HEK293 (cell line): ENCODE data around the gene NR3C2.

Experiments
- CTCF ChIA-PET: fragments of 350-600 bp; formaldehyde crosslinking; extraction: SDS; loops from one replicate; lab custom pipeline; 2021; ENCODE audit warnings: antibody characterized with exemption; lab: Yijun Ruan, JAX
- POLR2A ChIA-PET: fragments of 300-600 bp; formaldehyde crosslinking; extraction: SDS; loops from one replicate; lab custom pipeline; 2020; ENCODE audit warnings: antibody characterized with exemption, inconsistent platforms; lab: Yijun Ruan, JAX
- H3K27ac ChIP-seq: fragments of 200-500 bp; sonication (Bioruptor generic); 2 replicates; pipeline ENCODE4 v1.5.1; 2014; ENCODE audit warnings: low read depth, low read length, control low read depth, inconsistent platforms; ENCODE audit errors: extremely low read depth
- H3K36me3 ChIP-seq, 2 experiments: fragments of 200-500 bp in 1 of 2; sonication (Bioruptor generic) in 1 of 2; 1 replicate in 1 of 2; 2 replicates in 1 of 2; pipeline ENCODE4 v1.5.1; 2014 to 2017; ENCODE audit warnings: inconsistent platforms in 2 of 2, low read length in 2 of 2; ENCODE audit not compliant: control insufficient read depth in 2 of 2, insufficient read depth in 1 of 2
- H3K4me1 ChIP-seq: fragments of 200-500 bp; sonication (Bioruptor generic); 2 replicates; pipeline ENCODE4 v1.5.1; 2014; ENCODE audit warnings: mild to moderate bottlenecking, low read length, inconsistent platforms; ENCODE audit not compliant: control insufficient read depth, insufficient read depth
- H3K4me3 ChIP-seq: 2 replicates; pipeline ENCODE4 v1.5.1; 2011; ENCODE audit warnings: low read depth, mild to moderate bottlenecking, control low read depth, low read length, moderate library complexity
- H3K9me3 ChIP-seq: fragments of 200-500 bp; sonication (Bioruptor generic); 2 replicates; pipeline ENCODE4 v1.5.1; 2014; ENCODE audit warnings: low read depth, low read length, inconsistent platforms; ENCODE audit not compliant: control insufficient read depth, insufficient read depth
- HOXC10 ChIP-seq: sonication (generic); formaldehyde crosslinking; IDR thresholded peaks from 2 replicates; pipeline ENCODE4 v1.8.1; 2023; ENCODE audit warnings: mild to moderate bottlenecking, missing genetic modification reagents
- KLF10 ChIP-seq: fragments of 450-650 bp; IDR thresholded peaks from 2 replicates; pipeline ENCODE4 v1.5.1; 2018; ENCODE audit warnings: missing biosample characterization, mild to moderate bottlenecking, missing genetic modification characterization
- KLF16 ChIP-seq: fragments of 450-650 bp; formaldehyde crosslinking; IDR thresholded peaks from 2 replicates; pipeline ENCODE4 v1.5.1; 2017; ENCODE audit warnings: missing biosample characterization, missing genetic modification characterization
- SCRT1 ChIP-seq: fragments of 450-650 bp; formaldehyde crosslinking; IDR thresholded peaks from 2 replicates; pipeline ENCODE4 v1.5.1; 2016; ENCODE audit warnings: missing biosample characterization, missing genetic modification characterization, borderline replicate concordance
- WT1 ChIP-seq: fragments of 450-650 bp; formaldehyde crosslinking; IDR thresholded peaks from 2 replicates; pipeline ENCODE4 v1.5.1; 2016; ENCODE audit warnings: missing biosample characterization, missing genetic modification characterization
- ZBTB21 ChIP-seq: fragments of 450-650 bp; formaldehyde crosslinking; IDR thresholded peaks from 2 replicates; pipeline ENCODE4 v1.5.1; 2017; ENCODE audit warnings: missing biosample characterization, missing genetic modification characterization
- ZBTB8A ChIP-seq: fragments of 450-650 bp; formaldehyde crosslinking; IDR thresholded peaks from 2 replicates; pipeline ENCODE4 v1.5.1; 2016; ENCODE audit warnings: missing biosample characterization, missing genetic modification characterization
- ZFP37 ChIP-seq: fragments of 450-650 bp; formaldehyde crosslinking; IDR thresholded peaks from 2 replicates; pipeline ENCODE4 v1.5.1; 2016; ENCODE audit warnings: missing biosample characterization, missing genetic modification characterization
- ZFP41 ChIP-seq: fragments of 450-650 bp; formaldehyde crosslinking; IDR thresholded peaks from 2 replicates; pipeline ENCODE4 v1.5.1; 2016; ENCODE audit warnings: missing biosample characterization, missing genetic modification characterization, borderline replicate concordance
- ZNF169 ChIP-seq: fragments of 450-650 bp; formaldehyde crosslinking; IDR thresholded peaks from 2 replicates; pipeline ENCODE4 v1.5.1; 2016; ENCODE audit warnings: missing biosample characterization, missing genetic modification characterization
- ZNF19 ChIP-seq: fragments of 450-650 bp; formaldehyde crosslinking; IDR thresholded peaks from 2 replicates; pipeline ENCODE4; 2016; ENCODE audit warnings: missing biosample characterization, missing genetic modification characterization, low read depth
- ZNF2 ChIP-seq: fragments of 450-650 bp; formaldehyde crosslinking; IDR thresholded peaks from 2 replicates; pipeline ENCODE4 v1.5.1; 2016; ENCODE audit warnings: missing biosample characterization, missing genetic modification characterization
- ZNF223 ChIP-seq: fragments of 450-650 bp; formaldehyde crosslinking; IDR thresholded peaks from 2 replicates; pipeline ENCODE4 v1.5.1; 2016; ENCODE audit warnings: missing biosample characterization, missing genetic modification characterization
- ZNF292 ChIP-seq: fragments of 450-650 bp; formaldehyde crosslinking; IDR thresholded peaks from 2 replicates; pipeline ENCODE4 v1.5.1; 2016; ENCODE audit warnings: low read depth, missing biosample characterization, missing genetic modification characterization, borderline replicate concordance
- ZNF311 ChIP-seq: fragments of 450-650 bp; formaldehyde crosslinking; IDR thresholded peaks from 2 replicates; pipeline ENCODE4 v1.5.1; 2017; ENCODE audit warnings: missing biosample characterization, missing genetic modification characterization, borderline replicate concordance
- ZNF521 ChIP-seq: fragments of 450-650 bp; formaldehyde crosslinking; IDR thresholded peaks from 2 replicates; pipeline ENCODE4 v1.5.1; 2017; ENCODE audit warnings: missing biosample characterization, mild to moderate bottlenecking, missing genetic modification characterization
- ZNF529 ChIP-seq: fragments of 450-650 bp; formaldehyde crosslinking; IDR thresholded peaks from 2 replicates; pipeline ENCODE4 v1.5.1; 2017; ENCODE audit warnings: missing genetic modification characterization, missing biosample characterization; ENCODE audit not compliant: insufficient replicate concordance
- ZNF558 ChIP-seq: fragments of 450-650 bp; formaldehyde crosslinking; IDR thresholded peaks from 2 replicates; pipeline ENCODE4 v1.5.1; 2016; ENCODE audit warnings: missing biosample characterization, missing genetic modification characterization
- ZNF560 ChIP-seq: fragments of 450-650 bp; formaldehyde crosslinking; IDR thresholded peaks from 2 replicates; pipeline ENCODE4 v1.5.1; 2017; ENCODE audit warnings: missing biosample characterization, missing genetic modification characterization, borderline replicate concordance
- ZNF585B ChIP-seq: fragments of 450-650 bp; formaldehyde crosslinking; IDR thresholded peaks from 2 replicates; pipeline ENCODE4 v1.5.1; 2016; ENCODE audit warnings: missing biosample characterization, missing genetic modification characterization
- ZNF654 ChIP-seq: fragments of 450-650 bp; formaldehyde crosslinking; IDR thresholded peaks from 2 replicates; pipeline ENCODE4 v1.5.1; 2016; ENCODE audit warnings: low read depth, missing biosample characterization, missing genetic modification characterization
- ZNF677 ChIP-seq: fragments of 450-650 bp; IDR thresholded peaks from 2 replicates; pipeline ENCODE4 v1.5.0; 2018; ENCODE audit warnings: missing biosample characterization, mild to moderate bottlenecking, missing genetic modification characterization, moderate library complexity
- ZNF791 ChIP-seq: fragments of 450-650 bp; formaldehyde crosslinking; IDR thresholded peaks from 2 replicates; pipeline ENCODE4 v1.5.1; 2016; ENCODE audit warnings: missing biosample characterization, missing genetic modification characterization
- ZSCAN23 ChIP-seq: fragments of 450-650 bp; formaldehyde crosslinking; IDR thresholded peaks from 2 replicates; pipeline ENCODE4 v1.5.1; 2016; ENCODE audit warnings: missing biosample characterization, missing genetic modification characterization
- TF ChIP-seq, protein P1 (sequence below): fragments of 450-650 bp; formaldehyde crosslinking; IDR thresholded peaks from 2 replicates; pipeline ENCODE4 v1.5.1; 2017; ENCODE audit warnings: missing biosample characterization, missing genetic modification characterization
- TF ChIP-seq, protein P2 (sequence below): fragments of 450-650 bp; formaldehyde crosslinking; IDR thresholded peaks from 2 replicates; pipeline ENCODE4 v1.5.1; 2016; ENCODE audit warnings: missing biosample characterization, missing genetic modification characterization
- TF ChIP-seq, protein P3 (sequence below): fragments of 450-650 bp; formaldehyde crosslinking; IDR thresholded peaks from 2 replicates; pipeline ENCODE4 v1.5.1; 2016; ENCODE audit warnings: missing biosample characterization, missing genetic modification characterization
- TF ChIP-seq, protein P4 (sequence below): fragments of 450-650 bp; formaldehyde crosslinking; IDR thresholded peaks from 2 replicates; pipeline ENCODE4 v1.5.1; 2016; ENCODE audit warnings: missing biosample characterization, missing genetic modification characterization
- TF ChIP-seq, protein P5 (sequence below): fragments of 450-650 bp; formaldehyde crosslinking; IDR thresholded peaks from 2 replicates; pipeline ENCODE4 v1.5.1; 2016; ENCODE audit warnings: missing biosample characterization, missing genetic modification characterization
- TF ChIP-seq, protein P6 (sequence below): fragments of 450-650 bp; formaldehyde crosslinking; IDR thresholded peaks from 2 replicates; pipeline ENCODE4; 2016; ENCODE audit warnings: missing biosample characterization, missing genetic modification characterization

The NR3C2 gene

DNA sequence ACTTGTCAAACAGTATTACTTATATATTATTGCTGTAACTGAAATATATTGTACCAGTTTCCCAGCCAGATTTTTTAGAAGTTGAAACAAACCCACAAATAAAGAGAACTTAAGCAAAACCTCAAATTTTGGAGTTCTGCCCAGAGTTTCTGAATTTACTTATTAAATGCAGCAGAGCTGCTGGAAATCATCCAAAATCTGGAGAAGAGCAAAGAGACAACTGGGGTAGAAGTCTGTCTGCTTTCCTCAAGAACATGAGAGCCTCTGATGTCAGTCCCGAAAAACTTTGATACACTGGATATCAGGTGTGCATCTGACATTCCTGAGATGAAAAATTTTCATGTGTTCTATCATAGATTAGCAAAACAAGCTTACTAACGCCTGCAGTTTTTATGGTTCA, 325.9 kb downstream of the NR3C2 start (continued):
- TF ChIP-seq, protein P1, sequence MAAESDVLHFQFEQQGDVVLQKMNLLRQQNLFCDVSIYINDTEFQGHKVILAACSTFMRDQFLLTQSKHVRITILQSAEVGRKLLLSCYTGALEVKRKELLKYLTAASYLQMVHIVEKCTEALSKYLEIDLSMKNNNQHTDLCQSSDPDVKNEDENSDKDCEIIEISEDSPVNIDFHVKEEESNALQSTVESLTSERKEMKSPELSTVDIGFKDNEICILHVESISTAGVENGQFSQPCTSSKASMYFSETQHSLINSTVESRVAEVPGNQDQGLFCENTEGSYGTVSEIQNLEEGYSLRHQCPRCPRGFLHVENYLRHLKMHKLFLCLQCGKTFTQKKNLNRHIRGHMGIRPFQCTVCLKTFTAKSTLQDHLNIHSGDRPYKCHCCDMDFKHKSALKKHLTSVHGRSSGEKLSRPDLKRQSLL (tag by site-specific recombination) = no peak
- TF ChIP-seq ZNF2 (tag by site-specific recombination) = no peak
- no peak for TF ChIP-seq ZFP41 (tag by site-specific recombination)
- no peak for TF ChIP-seq ZNF529 (tag by site-specific recombination)
- TF ChIP-seq ZNF560 (tag by site-specific recombination) = no peak
- TF ChIP-seq HOXC10 = no peak
- no peak for TF ChIP-seq ZNF292 (tag by site-specific recombination)
- TF ChIP-seq KLF16 (tag by site-specific recombination) = no peak
- no peak for TF ChIP-seq ZSCAN23 (tag by site-specific recombination)
- TF ChIP-seq ZNF791 = no peak
- TF ChIP-seq SCRT1 = no peak

DNA sequence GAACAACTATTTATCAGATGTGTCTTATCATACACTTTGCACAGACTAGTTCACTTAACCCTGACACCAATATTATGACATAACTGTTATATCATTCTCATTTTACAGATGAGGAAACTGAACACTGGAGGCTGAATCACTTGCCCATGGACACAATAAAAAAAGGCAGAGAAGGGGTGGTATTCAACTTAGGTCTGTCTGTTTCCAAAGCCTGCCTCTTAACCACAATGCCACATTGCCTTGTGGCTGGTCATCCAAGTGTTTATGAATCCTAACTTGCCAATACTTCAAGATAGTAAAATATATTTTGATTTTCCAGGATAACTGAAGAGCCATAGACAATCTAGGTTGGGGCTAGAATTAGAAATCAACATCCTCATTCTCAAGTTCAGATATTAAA, 327.8 kb downstream of the NR3C2 start:
- TF ChIP-seq, protein P2, sequence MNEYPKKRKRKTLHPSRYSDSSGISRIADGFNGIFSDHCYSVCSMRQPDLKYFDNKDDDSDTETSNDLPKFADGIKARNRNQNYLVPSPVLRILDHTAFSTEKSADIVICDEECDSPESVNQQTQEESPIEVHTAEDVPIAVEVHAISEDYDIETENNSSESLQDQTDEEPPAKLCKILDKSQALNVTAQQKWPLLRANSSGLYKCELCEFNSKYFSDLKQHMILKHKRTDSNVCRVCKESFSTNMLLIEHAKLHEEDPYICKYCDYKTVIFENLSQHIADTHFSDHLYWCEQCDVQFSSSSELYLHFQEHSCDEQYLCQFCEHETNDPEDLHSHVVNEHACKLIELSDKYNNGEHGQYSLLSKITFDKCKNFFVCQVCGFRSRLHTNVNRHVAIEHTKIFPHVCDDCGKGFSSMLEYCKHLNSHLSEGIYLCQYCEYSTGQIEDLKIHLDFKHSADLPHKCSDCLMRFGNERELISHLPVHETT = no peak
- TF ChIP-seq ZFP37 (tag by site-specific recombination) = no peak
- TF ChIP-seq KLF10 (tag by site-specific recombination) = no peak
- no peak for TF ChIP-seq ZNF585B (tag by site-specific recombination)
- TF ChIP-seq, protein P3, sequence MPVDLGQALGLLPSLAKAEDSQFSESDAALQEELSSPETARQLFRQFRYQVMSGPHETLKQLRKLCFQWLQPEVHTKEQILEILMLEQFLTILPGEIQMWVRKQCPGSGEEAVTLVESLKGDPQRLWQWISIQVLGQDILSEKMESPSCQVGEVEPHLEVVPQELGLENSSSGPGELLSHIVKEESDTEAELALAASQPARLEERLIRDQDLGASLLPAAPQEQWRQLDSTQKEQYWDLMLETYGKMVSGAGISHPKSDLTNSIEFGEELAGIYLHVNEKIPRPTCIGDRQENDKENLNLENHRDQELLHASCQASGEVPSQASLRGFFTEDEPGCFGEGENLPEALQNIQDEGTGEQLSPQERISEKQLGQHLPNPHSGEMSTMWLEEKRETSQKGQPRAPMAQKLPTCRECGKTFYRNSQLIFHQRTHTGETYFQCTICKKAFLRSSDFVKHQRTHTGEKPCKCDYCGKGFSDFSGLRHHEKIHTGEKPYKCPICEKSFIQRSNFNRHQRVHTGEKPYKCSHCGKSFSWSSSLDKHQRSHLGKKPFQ = no peak
- TF ChIP-seq ZNF521 (tag by site-specific recombination) = no peak
- no peak for TF ChIP-seq ZNF677
- no peak for TF ChIP-seq ZNF654 (tag by site-specific recombination)
- no peak for TF ChIP-seq ZNF311
- TF ChIP-seq ZNF19 (tag by site-specific recombination) = no peak
- TF ChIP-seq, protein P4, sequence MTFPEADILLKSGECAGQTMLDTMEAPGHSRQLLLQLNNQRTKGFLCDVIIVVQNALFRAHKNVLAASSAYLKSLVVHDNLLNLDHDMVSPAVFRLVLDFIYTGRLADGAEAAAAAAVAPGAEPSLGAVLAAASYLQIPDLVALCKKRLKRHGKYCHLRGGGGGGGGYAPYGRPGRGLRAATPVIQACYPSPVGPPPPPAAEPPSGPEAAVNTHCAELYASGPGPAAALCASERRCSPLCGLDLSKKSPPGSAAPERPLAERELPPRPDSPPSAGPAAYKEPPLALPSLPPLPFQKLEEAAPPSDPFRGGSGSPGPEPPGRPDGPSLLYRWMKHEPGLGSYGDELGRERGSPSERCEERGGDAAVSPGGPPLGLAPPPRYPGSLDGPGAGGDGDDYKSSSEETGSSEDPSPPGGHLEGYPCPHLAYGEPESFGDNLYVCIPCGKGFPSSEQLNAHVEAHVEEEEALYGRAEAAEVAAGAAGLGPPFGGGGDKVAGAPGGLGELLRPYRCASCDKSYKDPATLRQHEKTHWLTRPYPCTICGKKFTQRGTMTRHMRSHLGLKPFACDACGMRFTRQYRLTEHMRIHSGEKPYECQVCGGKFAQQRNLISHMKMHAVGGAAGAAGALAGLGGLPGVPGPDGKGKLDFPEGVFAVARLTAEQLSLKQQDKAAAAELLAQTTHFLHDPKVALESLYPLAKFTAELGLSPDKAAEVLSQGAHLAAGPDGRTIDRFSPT (tag by site-specific recombination) = no peak
- TF ChIP-seq, protein P5, sequence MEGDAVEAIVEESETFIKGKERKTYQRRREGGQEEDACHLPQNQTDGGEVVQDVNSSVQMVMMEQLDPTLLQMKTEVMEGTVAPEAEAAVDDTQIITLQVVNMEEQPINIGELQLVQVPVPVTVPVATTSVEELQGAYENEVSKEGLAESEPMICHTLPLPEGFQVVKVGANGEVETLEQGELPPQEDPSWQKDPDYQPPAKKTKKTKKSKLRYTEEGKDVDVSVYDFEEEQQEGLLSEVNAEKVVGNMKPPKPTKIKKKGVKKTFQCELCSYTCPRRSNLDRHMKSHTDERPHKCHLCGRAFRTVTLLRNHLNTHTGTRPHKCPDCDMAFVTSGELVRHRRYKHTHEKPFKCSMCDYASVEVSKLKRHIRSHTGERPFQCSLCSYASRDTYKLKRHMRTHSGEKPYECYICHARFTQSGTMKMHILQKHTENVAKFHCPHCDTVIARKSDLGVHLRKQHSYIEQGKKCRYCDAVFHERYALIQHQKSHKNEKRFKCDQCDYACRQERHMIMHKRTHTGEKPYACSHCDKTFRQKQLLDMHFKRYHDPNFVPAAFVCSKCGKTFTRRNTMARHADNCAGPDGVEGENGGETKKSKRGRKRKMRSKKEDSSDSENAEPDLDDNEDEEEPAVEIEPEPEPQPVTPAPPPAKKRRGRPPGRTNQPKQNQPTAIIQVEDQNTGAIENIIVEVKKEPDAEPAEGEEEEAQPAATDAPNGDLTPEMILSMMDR = no peak
- TF ChIP-seq ZNF223 (tag by site-specific recombination) = no peak
- TF ChIP-seq WT1 (tag by site-specific recombination) = no peak
- TF ChIP-seq ZNF558 (tag by site-specific recombination) = no peak
- TF ChIP-seq ZNF169 = no peak
- TF ChIP-seq ZBTB8A (tag by site-specific recombination) = no peak
- TF ChIP-seq, protein P6, sequence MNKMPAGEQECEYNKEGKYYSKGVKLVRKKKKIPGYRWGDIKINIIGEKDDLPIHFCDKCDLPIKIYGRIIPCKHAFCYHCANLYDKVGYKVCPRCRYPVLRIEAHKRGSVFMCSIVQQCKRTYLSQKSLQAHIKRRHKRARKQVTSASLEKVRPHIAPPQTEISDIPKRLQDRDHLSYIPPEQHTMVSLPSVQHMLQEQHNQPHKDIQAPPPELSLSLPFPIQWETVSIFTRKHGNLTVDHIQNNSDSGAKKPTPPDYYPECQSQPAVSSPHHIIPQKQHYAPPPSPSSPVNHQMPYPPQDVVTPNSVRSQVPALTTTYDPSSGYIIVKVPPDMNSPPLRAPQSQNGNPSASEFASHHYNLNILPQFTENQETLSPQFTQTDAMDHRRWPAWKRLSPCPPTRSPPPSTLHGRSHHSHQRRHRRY (tag by site-specific recombination) = no peak
- TF ChIP-seq ZBTB21 (tag by site-specific recombination) = no peak
- no peak for TF ChIP-seq HOXC10

More for the DNA sequence above, 327.8 kb downstream of the NR3C2 start:
- Histone ChIP-seq H3K27ac (no peak overlapping the region), H3K4me1 (peaks cover 7% of the 10 kb centered on the region; the same call in 1 of the 2 replicates), H3K36me3 (peaks cover 0 to 23% of the 10 kb centered on the region in 2 experiments; a peak in 2 of 3 replicates), H3K9me3 (no peaks in the 10 kb centered on the region), H3K4me3 (no peak overlapping the region)
- POLR2A ChIA-PET = no interaction called here
- CTCF ChIA-PET = no interaction called here
